H1 (cell line): ENCODE results near the gene ABCA9. TPM values are rescaled to one million over a fixed set of nuclear protein-coding genes. Genes with fewer than 3 reads are reported as not detected.

Experiments used
- GABPA ChIP-seq: IDR thresholded peaks from 2 replicates; pipeline ENCODE4 v1.6.1; 2011; ENCODE audit warnings: mild to moderate bottlenecking, low read length, moderate library complexity, borderline replicate concordance; ENCODE audit not compliant: insufficient read depth
- GTF2F1 ChIP-seq: IDR thresholded peaks from 2 replicates; pipeline ENCODE4 v1.6.1; 2012; ENCODE audit warnings: low read depth, low read length, improper control_type of control experiment, borderline replicate concordance
- TBP ChIP-seq: IDR thresholded peaks from 2 replicates; pipeline ENCODE4 v1.6.1; 2011; ENCODE audit warnings: low read depth, low read length, improper control_type of control experiment
- polyA plus RNA-seq, 7 experiments: library from polyadenylated mRNA; depleted of rRNA in 3 of 7; stranded (reverse) in 5 of 7; unstranded in 2 of 7; fragments of >200 nt in 5 of 7; fragments of 200-250 nt in 2 of 7; gene quantifications; 1 replicate in 5 of 7; 2 replicates in 1 of 7; 4 replicates in 1 of 7; pipeline versions ENCODE4 v1.2.1 to v1.2.3, GENCODE V29; 2011 to 2013; ENCODE audit warnings: missing spikeins in 2 of 7, mixed read lengths in 2 of 7
- total RNA-seq: library from RNA; stranded (reverse); fragmentation: NEBNext Ultra II Directional; extraction: Animal tissue kit (Norgen Biotek cat#: 25700); gene quantifications from 2 replicates; pipeline ENCODE4 v1.2.1, GENCODE V29; 2021

Gene ABCA9
- total and polyA plus RNA-seq, 2 of the 8 experiments (the other 6 are each of a cell fraction or from before 2014, with no cell fraction given) = not detected

- TF ChIP-seq TBP = no peak
- TF ChIP-seq GABPA = no peak
- no peak for TF ChIP-seq GTF2F1
Measured at GRCh38 chr17:68969101-68969500, 91.6 kb downstream of the ABCA9 start (continued).
